Measurements from ENCODE around the gene NPAS1.

Gene NPAS1, protein sequence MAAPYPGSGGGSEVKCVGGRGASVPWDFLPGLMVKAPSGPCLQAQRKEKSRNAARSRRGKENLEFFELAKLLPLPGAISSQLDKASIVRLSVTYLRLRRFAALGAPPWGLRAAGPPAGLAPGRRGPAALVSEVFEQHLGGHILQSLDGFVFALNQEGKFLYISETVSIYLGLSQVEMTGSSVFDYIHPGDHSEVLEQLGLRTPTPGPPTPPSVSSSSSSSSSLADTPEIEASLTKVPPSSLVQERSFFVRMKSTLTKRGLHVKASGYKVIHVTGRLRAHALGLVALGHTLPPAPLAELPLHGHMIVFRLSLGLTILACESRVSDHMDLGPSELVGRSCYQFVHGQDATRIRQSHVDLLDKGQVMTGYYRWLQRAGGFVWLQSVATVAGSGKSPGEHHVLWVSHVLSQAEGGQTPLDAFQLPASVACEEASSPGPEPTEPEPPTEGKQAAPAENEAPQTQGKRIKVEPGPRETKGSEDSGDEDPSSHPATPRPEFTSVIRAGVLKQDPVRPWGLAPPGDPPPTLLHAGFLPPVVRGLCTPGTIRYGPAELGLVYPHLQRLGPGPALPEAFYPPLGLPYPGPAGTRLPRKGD

GRCh38 chr19:47019431-47020041 is at the start of gene NPAS1:
TSS of gene NPAS1 (plus strand) at chr19:47019837. CDS start at chr19:47021048, 1,211 bp downstream.
- TF ChIP-seq, protein P1, sequence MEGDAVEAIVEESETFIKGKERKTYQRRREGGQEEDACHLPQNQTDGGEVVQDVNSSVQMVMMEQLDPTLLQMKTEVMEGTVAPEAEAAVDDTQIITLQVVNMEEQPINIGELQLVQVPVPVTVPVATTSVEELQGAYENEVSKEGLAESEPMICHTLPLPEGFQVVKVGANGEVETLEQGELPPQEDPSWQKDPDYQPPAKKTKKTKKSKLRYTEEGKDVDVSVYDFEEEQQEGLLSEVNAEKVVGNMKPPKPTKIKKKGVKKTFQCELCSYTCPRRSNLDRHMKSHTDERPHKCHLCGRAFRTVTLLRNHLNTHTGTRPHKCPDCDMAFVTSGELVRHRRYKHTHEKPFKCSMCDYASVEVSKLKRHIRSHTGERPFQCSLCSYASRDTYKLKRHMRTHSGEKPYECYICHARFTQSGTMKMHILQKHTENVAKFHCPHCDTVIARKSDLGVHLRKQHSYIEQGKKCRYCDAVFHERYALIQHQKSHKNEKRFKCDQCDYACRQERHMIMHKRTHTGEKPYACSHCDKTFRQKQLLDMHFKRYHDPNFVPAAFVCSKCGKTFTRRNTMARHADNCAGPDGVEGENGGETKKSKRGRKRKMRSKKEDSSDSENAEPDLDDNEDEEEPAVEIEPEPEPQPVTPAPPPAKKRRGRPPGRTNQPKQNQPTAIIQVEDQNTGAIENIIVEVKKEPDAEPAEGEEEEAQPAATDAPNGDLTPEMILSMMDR (conservative IDR thresholded peaks at IDR 0.05; ENCODE audit: low read length): no peak
- DNase-seq (ENCODE audit: low read depth): no peak
- H3K4me3 ChIP-seq (ENCODE audit: low read length): peak within 1 kb of the TSS; percentile 57

DNA sequence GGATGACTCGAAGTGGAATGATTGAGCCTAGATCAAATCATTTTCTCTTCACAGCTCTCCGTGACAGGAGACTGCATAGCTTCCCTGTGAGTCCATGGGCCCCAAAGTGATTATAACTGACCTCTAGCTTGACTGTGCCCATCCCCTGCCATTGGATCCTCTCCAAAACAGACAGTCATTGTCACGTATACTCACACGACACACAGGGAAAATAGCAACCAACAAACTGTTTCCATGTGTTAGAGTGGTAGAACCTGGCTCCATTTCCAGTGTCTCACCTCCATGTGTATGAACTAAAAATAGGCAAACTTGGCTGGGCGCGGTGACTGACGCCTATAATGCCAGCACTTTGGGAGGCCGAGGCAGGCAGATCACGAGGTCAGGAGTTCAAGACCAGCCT is 48.8 kb upstream of the NPAS1 start:
- TF ChIP-seq, protein P1 (conservative IDR thresholded peaks at IDR 0.05; ENCODE audit: low read length): no peak
- no peak overlapping the region for H3K4me3 ChIP-seq (ENCODE audit: low read length)
- DNase-seq (ENCODE audit: low read depth): peak; percentile 99

DNA sequence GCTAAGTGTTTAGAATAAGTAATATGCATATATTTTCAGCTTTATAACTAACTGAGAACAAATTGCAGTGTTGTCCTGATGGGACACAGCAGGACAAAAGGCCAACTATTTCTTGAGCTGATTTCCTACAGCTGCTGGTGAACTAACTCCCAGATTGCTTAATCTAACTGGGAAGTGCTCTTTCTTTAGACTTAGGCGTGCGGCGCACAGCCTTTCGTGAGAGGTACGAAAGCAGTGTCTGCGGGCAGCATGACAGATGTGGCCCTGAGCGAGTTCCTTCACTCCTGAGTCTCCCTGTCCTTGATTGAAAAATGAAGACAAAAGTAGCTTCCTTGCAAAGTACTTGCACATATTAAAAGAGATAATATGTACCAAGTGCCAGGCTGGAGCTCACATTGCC is 47.3 kb upstream of the NPAS1 start:
- no peak overlapping the region for H3K4me3 ChIP-seq (ENCODE audit: low read length)
- TF ChIP-seq, protein P1 (conservative IDR thresholded peaks at IDR 0.05; ENCODE audit: low read length): no peak
- DNase-seq (ENCODE audit: low read depth): peak; percentile 92

GRCh38 chr19:46974181-46974580 is 45.5 kb upstream of the NPAS1 start:
- TF ChIP-seq, protein P1 (conservative IDR thresholded peaks at IDR 0.05; ENCODE audit: low read length): no peak
- DNase-seq (ENCODE audit: low read depth): no peak
- no peak overlapping the region for H3K4me3 ChIP-seq (ENCODE audit: low read length)

GRCh38 chr19:46975011-46975924 is 44.4 kb upstream of the NPAS1 start:
- TF ChIP-seq, protein P1 (conservative IDR thresholded peaks at IDR 0.05; ENCODE audit: low read length): no peak
- H3K4me3 ChIP-seq (ENCODE audit: low read length): no peak overlapping the region
- DNase-seq (ENCODE audit: low read depth): peak; percentile 58

DNA sequence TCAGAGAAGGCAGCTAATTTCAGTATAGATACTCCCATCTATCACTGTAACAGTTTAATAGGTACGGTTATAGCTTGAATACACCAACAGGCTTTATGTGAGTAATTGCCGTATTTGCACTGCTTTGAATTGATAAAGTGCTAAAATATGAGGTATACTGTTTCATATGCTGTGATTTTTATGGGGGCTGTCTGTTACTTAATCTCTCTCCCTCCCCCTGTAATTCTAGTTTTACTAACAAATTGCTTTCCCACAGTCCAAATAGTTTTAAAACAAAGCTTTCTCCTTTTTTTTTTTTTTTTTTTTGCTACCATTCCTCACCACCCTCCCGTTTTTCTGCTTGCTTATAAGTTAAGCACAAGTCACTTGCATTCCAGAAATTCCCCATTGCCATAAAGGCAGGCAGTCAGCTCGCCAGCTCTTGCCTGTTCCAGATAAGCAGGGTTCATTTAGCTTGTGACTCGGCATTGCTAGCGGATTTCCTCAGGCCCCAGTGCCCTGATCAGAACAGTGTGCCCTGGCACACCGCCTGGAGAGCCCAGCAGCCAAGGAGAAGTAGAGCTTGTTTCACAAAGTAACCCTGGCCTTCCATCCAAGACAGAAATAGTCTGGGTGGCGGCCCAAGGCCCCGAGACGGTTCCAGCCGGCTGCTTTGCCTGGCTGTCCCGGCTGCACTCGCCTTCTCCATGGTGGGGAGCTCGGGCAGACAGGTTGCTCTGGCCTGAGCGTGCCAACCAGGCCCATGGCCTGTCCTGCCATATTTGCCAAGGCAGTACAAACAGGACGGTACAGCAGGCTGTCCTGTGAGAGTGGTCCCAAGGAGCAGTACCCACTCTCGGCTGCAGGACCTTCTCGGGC is 43.5 kb upstream of the NPAS1 start:
- TF ChIP-seq, protein P1 (conservative IDR thresholded peaks at IDR 0.05; ENCODE audit: low read length): no peak
- peak; percentile 100 for DNase-seq (ENCODE audit: low read depth)

More for the DNA sequence above, 43.5 kb upstream of the NPAS1 start:
- peak overlapping the region; percentile 27 for H3K4me3 ChIP-seq (ENCODE audit: low read length)

Measured in AG10803 (cell line).